NCI-H510A treated with DMSO at 0.1 percent for 48 hours (cell line): ENCODE measurements around the gene BMF.

Experiments used
- DNase-seq: peaks from one replicate; lab custom pipeline; 2025; lab: John Stamatoyannopoulos, UW

The BMF gene

DNA sequence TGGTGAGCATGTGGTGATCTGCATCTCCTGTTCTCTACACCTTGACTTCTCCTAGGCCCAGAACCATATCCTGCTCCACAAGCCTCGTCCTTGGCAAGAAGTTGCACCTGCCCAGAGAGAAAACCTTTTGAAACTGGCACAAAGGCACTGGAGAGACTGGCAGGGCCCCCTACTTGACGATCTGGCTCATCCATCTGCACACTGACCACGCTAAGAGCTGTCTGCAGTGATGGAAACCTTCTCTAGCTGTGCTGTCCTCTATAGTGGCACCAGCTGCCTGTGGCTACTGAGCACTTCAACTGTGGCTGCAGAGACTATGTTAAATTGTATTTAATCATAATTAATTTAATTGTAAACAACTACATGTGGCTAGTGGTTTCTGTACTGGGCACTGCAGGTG lies 43.5 kb downstream of the BMF start:
- peak; percentile 70 for DNase-seq

DNA sequence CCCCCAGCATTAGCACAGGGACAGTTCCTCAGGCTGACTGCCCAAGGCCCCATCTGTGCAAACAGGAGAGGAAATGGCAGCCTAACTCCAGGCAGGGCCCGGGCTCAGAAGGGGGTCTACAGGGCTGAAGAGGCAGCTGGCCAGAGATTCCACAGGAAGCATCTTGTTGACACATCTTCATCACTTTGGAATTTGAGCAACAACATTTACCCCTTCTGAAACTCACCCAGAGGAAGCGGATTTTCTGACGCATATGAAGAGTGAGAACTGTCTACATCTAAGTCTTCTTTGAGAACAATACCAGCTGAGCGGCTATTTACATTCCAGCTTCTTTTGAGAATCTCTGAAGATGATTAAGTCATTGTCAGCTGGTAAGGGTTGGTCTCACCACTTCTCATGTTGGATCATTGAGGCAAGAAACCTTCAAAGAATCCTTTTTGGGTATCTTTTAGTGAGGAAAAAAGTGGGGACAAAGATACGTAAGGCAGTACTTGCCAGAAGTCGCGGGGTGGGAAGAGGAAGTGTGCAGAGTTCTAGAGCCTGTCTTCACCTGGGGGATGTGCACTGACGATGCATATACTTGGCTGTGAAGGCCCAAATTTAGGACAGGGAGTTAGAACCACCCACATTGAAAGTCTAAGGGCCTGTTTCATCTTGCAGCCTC lies 44.3 kb downstream of the BMF start:
- DNase-seq = no peak

DNA sequence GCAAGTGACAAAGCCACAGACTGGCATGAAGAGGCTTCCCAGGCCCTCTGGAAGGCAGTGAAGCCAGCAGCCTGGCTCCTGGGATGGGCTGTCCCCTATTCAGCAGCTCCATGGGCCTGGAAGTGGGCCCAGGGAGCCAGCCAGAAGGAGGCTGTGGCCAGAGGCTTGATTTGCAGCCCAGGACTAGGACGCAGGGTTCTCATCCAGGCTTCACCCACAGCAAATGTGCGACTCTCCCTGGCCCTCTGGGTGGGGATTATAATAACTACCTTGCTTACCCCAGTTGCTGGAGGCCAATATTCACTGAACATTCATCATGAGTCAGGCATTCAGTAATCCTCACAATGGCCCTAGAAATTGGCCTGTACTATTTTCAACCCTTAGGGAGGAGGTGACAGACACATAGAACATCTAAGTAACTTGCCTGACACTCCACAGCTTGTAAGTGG lies 45.1 kb downstream of the BMF start:
- no peak for DNase-seq

DNA sequence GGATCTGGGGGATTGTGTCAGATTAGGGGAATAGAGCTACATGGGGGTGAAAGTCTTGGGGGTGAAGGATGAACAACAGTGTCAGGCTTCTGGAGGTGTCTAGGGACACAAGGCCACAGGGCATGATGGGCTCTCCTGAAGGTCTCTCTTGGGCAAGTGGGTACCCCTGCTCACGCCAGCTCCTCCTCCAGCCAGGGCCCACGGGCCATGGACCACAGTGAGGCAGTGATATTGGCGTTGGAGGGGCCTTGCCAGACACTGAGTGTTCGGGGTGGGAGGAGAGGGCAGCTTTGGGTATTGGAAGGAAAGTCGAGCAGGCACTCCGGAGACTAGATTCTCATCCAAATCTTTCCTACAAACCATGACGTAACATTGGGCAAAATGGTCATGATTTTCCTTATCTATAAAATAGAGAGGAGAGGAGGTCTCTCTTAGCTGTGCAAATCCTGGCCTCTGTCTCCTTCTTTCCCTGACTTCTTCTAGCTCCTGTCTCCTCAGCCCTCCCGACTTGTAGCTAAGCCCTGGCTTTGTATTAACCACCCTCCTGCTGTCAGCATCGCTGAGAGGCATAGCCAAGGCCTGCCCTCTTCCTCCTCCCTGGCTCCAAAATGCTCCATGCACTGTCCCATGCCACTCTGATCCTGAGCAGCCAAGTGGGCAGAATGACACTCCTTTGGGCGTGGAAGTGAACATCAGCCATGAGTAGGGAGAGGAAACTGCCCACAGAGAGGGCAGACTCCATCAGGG lies 45.7 kb downstream of the BMF start:
- DNase-seq = no peak

DNA sequence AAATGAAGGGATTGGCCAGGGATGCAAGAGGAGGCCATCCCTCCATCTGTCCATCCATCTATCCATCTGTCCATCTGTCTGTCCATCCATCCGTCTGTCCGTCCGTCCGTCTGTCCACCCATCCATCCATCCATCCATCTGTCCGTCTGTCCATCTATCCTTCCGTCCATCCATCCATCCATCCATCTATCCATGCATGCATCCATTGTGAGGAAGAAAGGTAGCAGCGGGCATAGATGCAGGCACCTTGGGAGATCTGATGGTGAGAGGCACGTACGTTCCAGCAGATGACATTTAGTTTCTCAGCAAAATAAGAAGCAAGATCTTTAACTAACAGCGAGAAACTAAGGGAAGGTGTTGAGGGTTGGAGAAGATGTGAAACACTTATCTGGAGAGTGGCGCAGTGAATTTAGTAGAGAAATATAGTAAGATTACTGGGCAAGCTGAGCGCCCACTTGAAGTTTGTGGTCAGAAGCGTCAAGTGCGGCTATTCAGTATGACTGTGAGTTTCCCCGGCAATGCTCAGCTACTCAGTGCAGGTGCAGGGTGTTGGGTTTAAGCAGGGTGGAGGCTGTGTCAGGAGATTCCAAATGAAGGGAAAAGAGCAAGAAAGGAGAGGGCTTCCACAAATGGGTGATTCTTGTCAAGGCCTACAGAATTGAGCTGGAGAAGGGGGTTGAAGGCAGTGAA lies 47.3 kb downstream of the BMF start:
- peak; percentile 36 for DNase-seq

DNA sequence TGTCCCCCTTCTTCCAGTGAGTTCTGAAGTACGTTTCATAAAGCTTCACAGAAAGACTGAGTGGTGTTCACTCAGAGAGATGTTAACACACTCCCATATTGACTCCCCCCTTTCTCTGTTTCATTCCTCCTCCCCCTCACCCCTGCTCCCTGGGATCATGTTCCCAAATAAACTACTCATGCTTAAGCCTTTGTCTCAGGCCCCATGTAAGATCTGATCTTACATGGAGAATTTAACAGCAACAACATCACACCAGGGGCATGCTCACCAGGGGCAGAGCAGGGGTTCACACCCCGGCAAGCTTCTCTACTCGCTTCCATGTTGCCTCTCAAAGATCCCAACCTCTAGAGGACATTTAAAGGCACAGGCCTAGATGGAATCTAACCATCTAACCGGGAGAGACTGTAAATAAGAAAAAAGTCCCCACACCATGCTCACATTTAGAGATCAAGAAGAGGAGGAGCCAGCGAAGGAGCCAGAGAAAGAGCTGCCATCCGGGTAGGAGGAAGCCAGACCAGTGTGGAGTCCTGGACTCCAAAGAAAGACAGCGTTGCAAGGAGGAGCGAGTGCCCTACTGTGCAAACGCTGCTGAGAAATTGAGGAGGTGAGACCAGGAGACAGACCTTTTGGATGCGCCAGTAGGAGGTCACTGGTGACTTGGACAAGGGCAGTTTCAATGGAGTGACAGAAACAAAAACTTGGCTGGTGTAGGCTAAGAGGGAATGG lies 48.3 kb downstream of the BMF start:
- DNase-seq = no peak

DNA sequence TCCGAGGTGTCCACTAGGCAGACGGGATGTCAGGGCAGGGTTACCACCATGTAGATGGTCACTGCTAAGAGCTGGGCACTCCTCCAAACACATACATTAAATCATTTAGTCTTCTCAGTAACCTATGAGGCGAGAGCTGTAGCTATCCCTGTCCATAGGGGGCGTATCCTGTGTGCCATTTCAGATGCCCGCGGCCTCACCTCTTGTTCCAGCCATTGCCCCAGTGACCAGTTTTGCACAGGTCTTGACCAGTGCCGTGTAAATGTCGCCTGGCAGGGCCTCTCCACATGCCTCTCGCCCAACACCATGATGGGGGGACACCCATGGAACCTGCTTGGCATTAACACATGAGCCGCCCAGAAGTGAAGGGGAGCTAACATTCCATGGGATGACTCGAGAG lies 48.9 kb downstream of the BMF start:
- no peak for DNase-seq

DNA sequence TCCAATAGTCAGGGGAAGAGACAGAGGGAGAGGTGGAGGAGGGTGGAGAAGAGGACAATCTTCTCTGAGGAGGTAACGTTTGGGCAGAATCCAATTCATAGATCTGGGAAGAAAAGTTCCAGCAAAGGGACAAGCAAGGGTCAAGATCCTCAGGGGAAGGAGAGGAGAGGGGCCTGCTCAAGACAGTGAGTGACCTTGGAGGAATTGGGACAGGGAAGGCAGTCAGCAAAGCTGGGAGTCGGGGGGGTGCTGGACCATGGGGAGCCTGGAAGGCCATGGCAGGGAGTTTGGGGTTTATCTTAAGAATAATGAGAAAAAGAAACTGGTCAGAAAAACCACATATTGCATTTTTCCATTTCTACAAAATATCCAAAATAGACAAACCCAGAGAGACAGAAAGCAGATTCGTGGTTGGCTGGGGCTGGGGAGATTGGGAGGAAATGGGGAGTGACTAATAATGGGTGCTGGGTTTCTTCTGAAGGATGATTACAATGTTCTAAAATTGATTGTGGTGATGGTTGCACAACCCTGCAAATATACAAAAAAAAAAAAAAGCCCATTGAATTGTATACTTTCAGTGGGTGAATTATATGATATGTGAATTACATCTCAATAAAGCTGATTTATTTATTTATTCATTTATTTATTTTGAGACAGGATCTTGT lies 50.1 kb downstream of the BMF start:
- no peak for DNase-seq

DNA sequence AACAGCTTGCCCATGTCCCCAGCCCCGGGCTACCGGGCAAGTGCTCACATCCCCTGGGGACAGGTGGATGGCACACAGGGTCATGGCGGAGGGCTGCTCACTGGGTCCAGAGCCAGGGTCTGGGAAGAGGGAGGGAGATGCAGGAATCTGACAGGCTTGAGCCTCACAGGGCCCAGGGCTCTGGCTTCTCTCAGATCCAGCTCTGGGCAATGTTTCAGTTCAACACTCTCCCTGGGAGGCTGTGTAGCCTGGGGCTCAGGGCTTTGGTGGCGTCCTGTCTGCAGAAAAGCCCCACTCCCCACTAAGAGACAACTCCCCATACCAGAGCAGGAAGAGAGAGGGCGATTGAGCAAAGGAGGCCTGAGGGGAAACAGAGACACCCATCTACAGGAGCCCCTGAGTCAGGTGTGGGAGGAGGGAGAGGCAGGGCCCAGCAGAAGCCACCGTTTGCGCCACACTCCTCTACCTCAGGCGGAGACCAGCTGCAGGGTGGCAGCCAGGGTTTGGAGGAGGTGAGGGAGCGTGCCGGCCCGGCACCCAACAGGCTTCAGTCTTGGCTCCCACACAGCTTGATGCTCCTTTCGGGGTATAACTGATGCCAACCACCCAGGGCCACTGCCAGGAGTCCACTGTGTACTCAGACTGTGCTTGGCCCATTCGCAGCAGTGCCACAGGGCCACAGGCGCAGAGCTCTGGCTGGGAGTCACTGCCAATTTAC lies 52.9 kb downstream of the BMF start:
- DNase-seq = peak; percentile 9

DNA sequence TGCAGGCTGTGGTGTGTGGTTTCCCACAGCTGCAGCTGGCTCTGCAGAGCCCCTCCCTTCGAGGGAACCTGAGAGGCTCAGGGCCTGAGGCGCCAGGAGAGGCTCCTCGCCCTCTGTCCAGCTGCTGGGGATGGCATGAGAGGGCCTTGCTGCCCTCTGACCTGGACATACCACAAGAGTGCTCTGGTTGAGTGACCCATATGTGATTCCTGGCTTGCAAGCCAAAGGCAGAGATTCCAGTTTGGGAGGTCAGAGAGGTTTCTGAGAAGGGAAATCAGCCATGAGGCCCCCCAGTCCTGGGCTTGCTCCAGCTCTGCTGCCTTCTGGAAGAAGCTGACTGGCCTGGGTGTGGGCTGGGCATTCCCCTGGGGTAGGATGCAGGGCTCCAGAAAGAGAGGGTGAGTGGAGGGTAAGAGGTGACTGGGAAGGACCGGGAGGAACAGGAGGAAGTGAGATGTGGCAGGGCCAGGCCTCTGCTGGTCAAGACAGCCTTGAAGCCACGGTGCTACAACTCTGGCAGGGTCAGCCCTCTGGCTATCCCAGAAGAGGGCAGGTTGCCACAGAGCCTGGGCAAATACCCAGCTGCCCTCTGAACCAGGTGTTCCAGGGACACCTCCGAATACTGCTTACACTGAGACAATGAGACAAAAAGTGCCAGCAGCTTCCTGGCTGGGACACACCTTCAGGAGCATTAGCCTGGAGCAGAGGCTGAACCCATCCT lies 53.7 kb downstream of the BMF start:
- peak; percentile 52 for DNase-seq

DNA sequence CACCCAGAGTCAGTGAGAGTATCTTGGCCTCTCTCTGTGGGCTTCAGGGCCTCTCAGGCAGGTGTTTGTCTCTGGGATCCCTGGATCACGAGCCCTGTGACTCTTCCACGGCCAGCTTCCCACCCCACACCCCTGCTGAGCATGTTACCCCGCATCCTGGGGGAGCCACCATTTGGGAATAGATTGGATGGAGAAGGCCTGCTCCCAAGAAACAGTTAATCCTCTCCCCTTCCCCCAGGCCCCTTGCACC lies 54.1 kb downstream of the BMF start:
- DNase-seq = no peak

DNA sequence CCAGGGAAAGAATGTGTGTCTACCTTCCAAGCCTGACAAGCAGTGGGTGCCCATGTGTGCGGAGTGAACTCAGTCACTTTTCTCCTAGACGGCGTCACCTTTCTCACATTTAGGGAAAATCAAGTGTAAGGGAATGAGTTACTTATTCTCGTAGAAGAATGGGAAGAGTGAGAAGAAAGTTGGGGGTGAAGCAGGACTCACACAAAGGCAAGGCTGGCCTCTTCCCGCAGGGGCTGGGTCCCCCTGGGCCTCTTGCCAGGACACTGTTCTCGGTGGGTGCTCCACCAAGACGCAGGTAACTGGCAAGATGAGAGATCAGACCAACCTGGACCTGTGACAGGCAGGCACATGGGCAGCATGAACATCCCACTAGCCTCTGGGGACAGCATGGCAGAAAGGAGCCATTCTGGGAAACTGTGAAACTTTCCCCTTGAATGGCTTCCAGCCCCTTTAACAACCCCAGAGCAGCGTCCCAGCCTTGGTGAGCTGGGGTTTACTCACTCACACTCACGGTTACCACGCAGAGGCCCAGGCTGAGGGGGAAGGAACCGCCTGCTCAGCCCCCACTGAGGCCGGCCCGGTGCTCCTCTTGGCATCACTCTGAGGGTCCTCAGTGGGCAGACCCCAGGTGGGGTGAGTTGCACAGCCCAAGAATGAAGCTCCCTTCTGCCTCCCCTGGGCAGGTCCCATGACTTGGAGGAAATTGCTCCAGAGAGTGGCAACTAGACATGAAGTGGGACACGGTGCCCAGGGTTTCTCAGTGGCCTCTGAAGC lies 54.7 kb downstream of the BMF start:
- DNase-seq = no peak

DNA sequence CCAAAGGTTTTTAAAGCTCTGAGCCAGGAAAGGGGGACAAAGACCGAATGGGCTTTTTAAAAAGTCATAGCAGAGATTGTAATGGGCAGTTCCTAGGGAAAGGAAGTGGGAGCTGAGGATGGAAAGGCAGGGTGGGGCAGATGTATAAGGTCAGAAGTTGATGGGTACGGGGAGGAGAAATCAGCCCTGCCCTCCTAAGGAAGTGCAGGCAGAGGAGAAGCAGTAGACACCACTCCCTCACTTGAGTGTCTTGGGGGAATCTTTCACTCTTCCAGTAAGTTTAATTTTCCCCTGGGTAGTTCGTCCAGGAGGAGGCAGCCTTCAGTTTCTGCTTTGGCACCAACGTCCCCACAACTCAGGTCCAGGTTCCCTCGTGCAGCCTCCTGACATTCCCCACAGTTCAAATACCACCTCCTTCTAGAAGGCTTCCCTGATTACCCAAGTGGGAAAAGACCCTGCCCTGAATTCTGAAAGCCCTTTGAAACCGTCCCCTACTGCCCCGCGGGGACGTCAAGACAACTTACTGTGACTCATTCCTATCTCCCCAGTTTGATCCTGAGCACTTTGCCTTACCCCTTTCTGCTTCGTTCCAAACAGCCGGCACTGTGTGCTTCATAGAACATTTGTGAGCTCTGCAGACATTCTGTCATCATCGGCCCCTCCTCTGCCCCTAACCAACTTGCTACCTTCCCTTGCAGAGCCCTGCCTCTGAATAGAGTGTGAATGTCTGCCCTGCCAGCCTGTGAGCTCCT lies 55.4 kb downstream of the BMF start:
- no peak for DNase-seq

DNA sequence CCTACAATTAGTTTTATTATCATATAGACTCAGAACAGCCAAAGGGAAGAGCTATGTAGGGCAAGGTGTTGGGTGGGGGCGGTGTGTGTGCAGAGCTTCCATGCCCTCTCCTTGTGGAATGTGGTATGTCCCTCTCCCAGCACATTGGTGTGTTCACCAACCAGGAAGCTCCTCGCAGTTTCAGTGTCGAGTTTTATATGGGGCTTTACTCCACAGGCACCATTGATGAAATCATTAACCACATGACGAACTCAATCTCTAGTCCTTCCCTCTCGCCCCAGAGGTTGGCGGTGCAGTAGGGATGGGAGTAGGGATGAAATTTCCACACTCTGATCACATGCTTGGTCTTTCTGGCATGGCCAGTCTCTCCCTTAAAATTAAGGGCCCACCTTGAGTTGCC lies 56.1 kb downstream of the BMF start:
- DNase-seq = no peak

DNA sequence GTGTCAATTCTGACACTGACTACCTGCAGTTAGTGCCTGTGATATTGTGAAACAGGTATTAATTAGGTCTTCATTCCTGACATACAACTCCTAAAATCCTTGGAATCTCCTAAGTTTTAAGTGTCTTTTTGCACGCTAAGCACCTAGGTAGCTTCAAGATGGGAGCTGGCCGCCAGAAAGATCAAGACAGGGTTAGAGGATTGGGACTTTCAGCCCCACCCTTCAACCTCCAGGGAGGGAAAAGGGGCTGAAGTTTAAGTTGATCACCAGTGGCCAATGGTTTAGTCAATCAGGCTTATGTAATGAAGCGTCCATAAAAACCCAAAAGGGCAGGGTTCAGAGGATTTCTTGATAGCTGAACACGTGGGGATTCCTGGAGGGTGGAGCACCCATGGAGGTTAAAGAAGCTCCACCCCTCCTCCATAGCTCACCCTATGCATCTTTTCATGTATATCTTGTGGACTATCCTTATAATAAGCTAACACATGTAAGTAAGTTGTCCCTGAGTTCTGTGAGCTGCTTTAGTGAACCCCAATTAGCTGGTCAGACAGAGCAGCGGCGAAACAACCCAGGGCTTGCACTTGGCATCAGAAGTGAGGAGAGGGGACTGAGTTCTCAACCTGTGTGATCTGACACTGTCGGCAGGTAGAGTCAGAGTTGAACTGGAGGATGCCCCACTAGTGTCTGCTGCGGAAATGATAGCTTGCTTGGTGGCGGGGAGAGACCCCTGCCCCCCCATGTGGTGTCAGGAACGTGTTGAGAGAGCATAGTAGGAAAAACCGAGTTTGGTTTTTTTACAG lies 56.9 kb downstream of the BMF start:
- DNase-seq = no peak

DNA sequence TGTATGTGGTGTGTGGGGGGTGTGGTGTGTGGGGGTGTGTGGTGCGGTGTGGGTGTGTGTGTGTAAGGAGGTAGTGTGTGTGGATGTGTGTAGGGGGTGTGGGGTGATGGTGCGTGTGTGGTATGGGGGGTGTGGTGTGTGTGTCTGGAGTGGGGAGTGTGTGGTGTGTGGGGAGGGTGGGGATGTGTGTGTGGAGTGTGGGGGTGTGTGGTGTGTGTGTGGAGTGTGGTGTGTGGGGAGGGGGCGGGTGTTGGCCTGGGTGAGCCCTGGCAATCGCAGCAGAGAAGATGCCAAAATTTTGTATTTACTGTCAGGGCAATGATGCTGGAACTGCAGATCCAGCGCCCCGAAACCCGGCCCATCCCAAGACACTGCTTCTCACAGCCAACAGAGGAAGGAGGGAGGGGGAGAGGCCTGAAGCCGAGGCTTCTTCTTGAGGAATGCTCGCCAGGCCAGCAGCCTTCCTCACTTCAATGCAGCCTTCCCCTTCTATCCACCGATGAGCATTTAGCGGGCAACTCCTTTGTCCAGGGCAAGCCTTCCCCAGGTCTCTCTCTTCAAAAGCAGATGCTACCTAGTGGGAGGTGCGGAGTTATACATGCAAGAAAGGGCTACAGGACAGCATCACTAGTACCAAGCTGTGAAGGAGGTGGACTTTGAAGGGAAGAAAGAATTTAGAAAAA lies 57.8 kb downstream of the BMF start:
- no peak for DNase-seq

DNA sequence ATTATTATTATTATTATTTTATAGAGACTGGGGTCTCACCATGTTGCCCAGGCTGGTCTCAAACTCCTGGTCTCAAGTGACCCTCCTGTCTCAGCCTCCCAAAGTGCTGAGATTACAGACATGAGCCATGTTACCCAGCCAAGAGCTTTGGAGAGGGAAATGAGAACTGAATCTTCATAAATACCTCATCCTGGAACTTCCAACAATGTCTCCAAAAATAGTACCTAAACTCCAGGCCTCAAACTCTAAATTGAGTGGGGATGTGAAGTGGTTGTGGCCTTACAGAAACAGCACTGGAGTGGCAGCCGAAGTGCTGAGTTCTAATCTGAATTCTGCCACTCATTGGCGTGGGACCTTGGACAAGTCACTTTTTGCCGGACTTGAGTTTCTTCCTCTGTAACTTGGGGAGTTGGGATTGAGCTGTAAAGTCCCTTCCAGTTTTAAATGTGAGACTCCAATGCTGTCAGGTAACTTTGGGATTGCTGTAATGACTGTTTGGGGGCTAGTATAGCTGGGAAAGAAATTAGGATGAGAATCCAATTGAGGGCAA lies 59.7 kb downstream of the BMF start:
- DNase-seq = no peak
